ENCODE data around the gene CHRNA7.

DNA sequence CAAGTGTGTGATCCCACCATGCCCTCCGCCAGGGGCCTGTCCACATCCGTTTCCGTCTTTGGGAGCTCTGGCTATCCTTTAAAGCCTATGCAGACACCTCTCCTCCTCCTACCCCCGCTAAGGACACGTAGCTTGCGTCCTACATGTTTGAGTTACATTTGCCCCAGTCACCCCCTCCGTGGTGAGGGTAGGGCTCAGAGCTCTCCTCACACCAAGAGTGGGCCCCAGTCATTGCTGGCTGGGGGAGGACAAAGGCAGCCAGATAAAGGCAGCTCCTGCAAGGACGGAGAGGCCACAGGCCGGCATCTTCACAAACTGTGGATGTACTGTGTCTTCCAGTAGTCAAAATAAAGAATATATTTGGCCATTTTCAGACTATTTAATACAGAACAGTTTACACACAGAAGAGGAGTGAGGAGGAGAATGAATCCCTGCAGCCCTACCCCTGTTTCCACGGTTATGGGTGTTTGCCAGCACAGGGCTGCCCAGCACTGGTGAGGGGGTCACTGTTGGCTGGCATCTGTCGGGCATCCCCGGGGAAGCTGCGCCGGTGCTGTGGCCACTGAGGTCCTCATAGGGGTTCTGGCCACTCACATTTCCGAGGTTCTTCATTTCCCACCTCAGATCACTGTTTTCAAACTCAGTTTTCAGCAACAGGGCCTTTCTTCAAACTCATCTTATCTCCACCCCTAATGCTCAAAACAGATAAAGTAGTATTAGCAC, 118.7 kb downstream of the CHRNA7 start:
- TF ChIP-seq CEBPB (IDR thresholded peaks at IDR 0.05; ENCODE audit: low read depth, low read length) (no peak), CTCF (IDR thresholded peaks at IDR 0.05; ENCODE audit: control extremely low read depth in 1 of 3, insufficient read depth in 1 of 3, low read depth in 1 of 3, low read length in 3 of 3) (no peak), CHD2 (IDR thresholded peaks at IDR 0.05; ENCODE audit: low read length) (no peak), POLR2A (IDR thresholded peaks at IDR 0.05; ENCODE audit: control extremely low read depth in 1 of 2, low read depth in 2 of 2, low read length in 2 of 2) (no peak), EP300 (IDR thresholded peaks at IDR 0.05; ENCODE audit: borderline replicate concordance in 1 of 2, low read depth in 2 of 2, low read length in 2 of 2) (no peak), HDAC6 (IDR thresholded peaks at IDR 0.05; ENCODE audit: low read depth, low read length) (no peak), TAF1 (IDR thresholded peaks at IDR 0.05; ENCODE audit: low read depth, low read length) (no peak), EGR1 (IDR thresholded peaks at IDR 0.05; ENCODE audit: borderline replicate concordance, low read depth, low read length) (no peak), YY1 (IDR thresholded peaks at IDR 0.05; ENCODE audit: low read depth, low read length) (no peak)

All from H1 (cell line).